Measurements from ENCODE around the gene ENOX1. TPM values are rescaled to one million over a fixed set of nuclear protein-coding genes. Genes with fewer than 3 reads are reported as not detected.
"Not testable (repeated sequence)": the region's sequence is repeated elsewhere in the genome, so short reads cannot be mapped to it uniquely, and the experiment has no call there.

Gene ENOX1
- total and polyA plus RNA-seq, 2 donors (not counting 3 experiments of a cell fraction or from before 2014, with no cell fraction given) = 0.17 to 0.97 TPM

- no peaks in the 10 kb centered on the region for H3K4me1 ChIP-seq (ENCODE audit: control insufficient read depth, extremely low read depth, insufficient read depth, low read length)
- no peak overlapping the region for H3K4me3 ChIP-seq (replicated peaks in 1 of 3; ENCODE audit: insufficient read depth in 1 of 3, low read depth in 1 of 3, low read length in 3 of 3)
- no peaks in the 10 kb centered on the region for H3K27me3 ChIP-seq (ENCODE audit: control insufficient read depth in 2 of 2, insufficient read depth in 2 of 2, low read length in 2 of 2)
- H4K20me1 ChIP-seq (replicated peaks; ENCODE audit: control insufficient read depth, extremely low read depth, insufficient read depth, low read length) = no peaks in the 10 kb centered on the region
- intact Hi-C loops (cut with micrococcal nuclease) (no loop called here), dilution Hi-C loops (cut with MboI; ENCODE audit: extremely low pct_ligation_motif_present, low sequenced_read_pairs) (no loop called here)
- H3K9me1 ChIP-seq (replicated peaks; ENCODE audit: control insufficient read depth, extremely low read depth, insufficient read depth, low read length) = no peaks in the 10 kb centered on the region
- H3K9me3 ChIP-seq (replicated peaks; ENCODE audit: control insufficient read depth, insufficient read depth, low read length) = no peaks in the 10 kb centered on the region
- no peak overlapping the region for H3K9ac ChIP-seq (replicated peaks; ENCODE audit: extremely low read depth, insufficient read depth, low read length)
- POLR2A ChIA-PET = no interaction called here
- no peak overlapping the region for H3K27ac ChIP-seq (ENCODE audit: insufficient read depth, low read depth, low read length)
- no peak for TF ChIP-seq POLR2AphosphoS5 (IDR thresholded peaks at IDR 0.05; ENCODE audit: insufficient read depth, low read depth, low read length)
- no peak for TF ChIP-seq EZH2 (IDR thresholded peaks at IDR 0.05; ENCODE audit: borderline replicate concordance, low read depth, low read length, severe bottlenecking)
- TF ChIP-seq JUN (IDR thresholded peaks at IDR 0.05; ENCODE audit: borderline replicate concordance, insufficient read depth, insufficient read length, low read depth) = no peak
- no peak for TF ChIP-seq POLR2A (IDR thresholded peaks at IDR 0.05; ENCODE audit: low read depth, low read length)
- no peak for TF ChIP-seq MAX (IDR thresholded peaks at IDR 0.05; ENCODE audit: insufficient read depth, insufficient read length)
- no peak for TF ChIP-seq GATA2 (IDR thresholded peaks at IDR 0.05; ENCODE audit: insufficient read depth, insufficient read length, low read depth, low read length)
- TF ChIP-seq FOS (IDR thresholded peaks at IDR 0.05; ENCODE audit: borderline replicate concordance, insufficient read depth, low read length) = no peak
- TF ChIP-seq MYC (IDR thresholded peaks at IDR 0.05; ENCODE audit: low read depth, low read length) = no peak
- TF ChIP-seq CTCF (IDR thresholded peaks at IDR 0.05; ENCODE audit: extremely low read depth in 1 of 2, insufficient read depth in 1 of 2, low read depth in 1 of 2, low read length in 2 of 2) = no peak
- CTCF ChIA-PET = interaction anchor here (1.9 kb wide), 1 partner anchor 82 kb away, joined by 4 read pairs; no protein-coding TSS in a partner anchor
- FAIRE-seq (no peak), DNase-seq (ENCODE audit: low read depth, low spot score) (no peak)
- no peak overlapping the region for H3K4me2 ChIP-seq (ENCODE audit: insufficient read depth, low read length)
- no peak overlapping the region for H2AFZ ChIP-seq (ENCODE audit: low read depth, low read length)
- no TSS peak for BruUV-seq (replicated peaks)
- no peaks in the 10 kb centered on the region for H3K79me2 ChIP-seq (ENCODE audit: control insufficient read depth, insufficient read depth, low read length)
- H3K36me3 ChIP-seq (ENCODE audit: control insufficient read depth in 2 of 2, extremely low read depth in 1 of 2, insufficient read depth in 2 of 2, low read length in 2 of 2) = no peaks in the 10 kb centered on the region
Measured at GRCh38 chr13:43170506-43170905, 616.3 kb downstream of the ENOX1 start.

GRCh38 chr13:43168434-43168833 is 618.3 kb downstream of the ENOX1 start:
- dilution Hi-C loops (cut with MboI; ENCODE audit: extremely low pct_ligation_motif_present, low sequenced_read_pairs) = not testable (repeated sequence)

More at GRCh38 chr13:43168434-43168833, 618.3 kb downstream of the ENOX1 start:
- H3K9ac ChIP-seq (replicated peaks; ENCODE audit: extremely low read depth, insufficient read depth, low read length); H3K36me3 ChIP-seq (ENCODE audit: control insufficient read depth in 2 of 2, extremely low read depth in 1 of 2, insufficient read depth in 2 of 2, low read length in 2 of 2); POLR2A ChIA-PET; FAIRE-seq; DNase-seq (ENCODE audit: low read depth, low spot score); H3K27ac ChIP-seq (ENCODE audit: insufficient read depth, low read depth, low read length); H3K79me2 ChIP-seq (ENCODE audit: control insufficient read depth, insufficient read depth, low read length); intact Hi-C loops (cut with micrococcal nuclease); H3K27me3 ChIP-seq (ENCODE audit: control insufficient read depth in 2 of 2, insufficient read depth in 2 of 2, low read length in 2 of 2); CTCF ChIA-PET; H4K20me1 ChIP-seq (replicated peaks; ENCODE audit: control insufficient read depth, extremely low read depth, insufficient read depth, low read length); H3K4me3 ChIP-seq (replicated peaks in 1 of 3; ENCODE audit: insufficient read depth in 1 of 3, low read depth in 1 of 3, low read length in 3 of 3); H2AFZ ChIP-seq (ENCODE audit: low read depth, low read length); H3K4me2 ChIP-seq (ENCODE audit: insufficient read depth, low read length); H3K9me1 ChIP-seq (replicated peaks; ENCODE audit: control insufficient read depth, extremely low read depth, insufficient read depth, low read length); H3K9me3 ChIP-seq (replicated peaks; ENCODE audit: control insufficient read depth, insufficient read depth, low read length); H3K4me1 ChIP-seq (ENCODE audit: control insufficient read depth, extremely low read depth, insufficient read depth, low read length); BruUV-seq (replicated peaks): not testable (repeated sequence)
